Neutrophil (primary cell): ENCODE results near the gene GPR52.

Experiments used
- H3K27ac ChIP-seq: fragments of 200-600 bp; sonication (generic); 2 replicates; pipeline ENCODE4 v1.5.1; 2016; ENCODE audit warnings: mild to moderate bottlenecking, moderate library complexity
- H3K27me3 ChIP-seq: fragments of 200-600 bp; sonication (generic); 2 replicates; pipeline ENCODE4 v1.6.0; 2016; ENCODE audit warnings: mild to moderate bottlenecking
- H3K36me3 ChIP-seq: fragments of 200-600 bp; sonication (generic); 2 replicates; pipeline ENCODE4 v1.5.1; 2017
- H3K4me1 ChIP-seq, 2 experiments: fragments of 200-600 bp in 1 of 2; sonication (generic) in 1 of 2; 1 replicate in 1 of 2; 2 replicates in 1 of 2; pipeline versions ENCODE4 v1.5.1 to v1.6.1; 2013 to 2016; ENCODE audit warnings: low read depth in 1 of 2, low read length in 1 of 2, mild to moderate bottlenecking in 1 of 2, moderate library complexity in 1 of 2; ENCODE audit not compliant: control insufficient read depth in 1 of 2, insufficient read depth in 1 of 2
- H3K4me3 ChIP-seq, 2 experiments: fragments of 200-600 bp in 1 of 2; sonication (generic) in 1 of 2; 1 replicate in 1 of 2; 2 replicates in 1 of 2; pipeline ENCODE4 v1.5.1; 2013 to 2016; ENCODE audit warnings: low read depth in 1 of 2, low read length in 1 of 2, mild to moderate bottlenecking in 1 of 2, moderate library complexity in 1 of 2
- H3K9me3 ChIP-seq: fragments of 200-600 bp; sonication (generic); 2 replicates; pipeline ENCODE4 v1.5.1; 2016
- TF ChIP-seq, protein P1 (sequence below): fragments of 200-600 bp; sonication (generic); IDR thresholded peaks from 2 replicates; pipeline ENCODE4 v1.5.1; 2016; ENCODE audit warnings: antibody characterized with exemption

The GPR52 gene

DNA sequence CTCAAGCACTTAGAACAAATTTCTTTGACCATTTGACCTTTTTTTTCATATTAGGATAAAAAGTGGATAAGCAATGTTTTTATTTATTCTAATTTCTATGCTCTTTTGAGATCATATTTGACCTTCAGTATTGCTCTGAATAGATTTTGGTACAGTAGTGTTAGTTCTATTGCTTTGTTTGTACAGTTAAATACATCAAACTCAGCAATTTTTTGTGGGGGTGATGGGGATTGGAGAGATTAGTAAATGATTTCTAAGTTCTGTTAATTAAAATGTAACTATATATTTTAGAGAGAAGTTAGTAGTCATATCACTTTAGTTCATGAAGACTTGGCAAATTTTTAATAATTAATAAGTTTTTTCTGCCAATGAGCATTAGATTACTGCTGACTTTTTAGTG, 2.4 kb upstream of the GPR52 start:
- H3K9me3 ChIP-seq = no peaks in the 10 kb centered on the region
- TF ChIP-seq, protein P1, sequence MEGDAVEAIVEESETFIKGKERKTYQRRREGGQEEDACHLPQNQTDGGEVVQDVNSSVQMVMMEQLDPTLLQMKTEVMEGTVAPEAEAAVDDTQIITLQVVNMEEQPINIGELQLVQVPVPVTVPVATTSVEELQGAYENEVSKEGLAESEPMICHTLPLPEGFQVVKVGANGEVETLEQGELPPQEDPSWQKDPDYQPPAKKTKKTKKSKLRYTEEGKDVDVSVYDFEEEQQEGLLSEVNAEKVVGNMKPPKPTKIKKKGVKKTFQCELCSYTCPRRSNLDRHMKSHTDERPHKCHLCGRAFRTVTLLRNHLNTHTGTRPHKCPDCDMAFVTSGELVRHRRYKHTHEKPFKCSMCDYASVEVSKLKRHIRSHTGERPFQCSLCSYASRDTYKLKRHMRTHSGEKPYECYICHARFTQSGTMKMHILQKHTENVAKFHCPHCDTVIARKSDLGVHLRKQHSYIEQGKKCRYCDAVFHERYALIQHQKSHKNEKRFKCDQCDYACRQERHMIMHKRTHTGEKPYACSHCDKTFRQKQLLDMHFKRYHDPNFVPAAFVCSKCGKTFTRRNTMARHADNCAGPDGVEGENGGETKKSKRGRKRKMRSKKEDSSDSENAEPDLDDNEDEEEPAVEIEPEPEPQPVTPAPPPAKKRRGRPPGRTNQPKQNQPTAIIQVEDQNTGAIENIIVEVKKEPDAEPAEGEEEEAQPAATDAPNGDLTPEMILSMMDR = no peak

DNA sequence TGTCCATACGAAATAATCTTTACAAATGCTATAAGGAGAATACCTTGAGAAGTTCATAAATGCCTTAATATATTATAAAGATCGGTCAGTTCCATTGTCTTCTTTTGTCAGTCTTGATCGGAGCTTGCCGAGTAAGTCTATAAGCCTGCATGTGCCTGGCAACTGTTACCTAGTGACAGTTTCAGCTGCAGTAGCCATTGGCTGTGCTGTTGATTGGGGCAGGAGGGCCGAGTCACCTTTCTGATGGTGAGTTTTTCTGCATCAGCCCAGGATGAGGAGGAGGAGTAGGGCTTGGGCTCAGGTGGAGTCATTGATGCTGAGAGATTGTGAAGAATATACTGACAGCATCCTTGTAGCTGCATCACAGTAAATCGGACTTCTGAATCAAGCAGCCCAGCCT, 1.9 kb upstream of the GPR52 start:
- Histone ChIP-seq H3K4me1 (no peaks in the 10 kb centered on the region), H3K27ac (no peak overlapping the region), H3K9me3 (no peaks in the 10 kb centered on the region), H3K36me3 (no peaks in the 10 kb centered on the region), H3K4me3 (no peak overlapping the region), H3K27me3 (no peaks in the 10 kb centered on the region)
- TF ChIP-seq, protein P1 = no peak

More for the DNA sequence above, 2.4 kb upstream of the GPR52 start:
- no peaks in the 10 kb centered on the region for H3K4me1 ChIP-seq
- H3K4me3 ChIP-seq = no peak overlapping the region
- no peaks in the 10 kb centered on the region for H3K27me3 ChIP-seq
- H3K36me3 ChIP-seq = no peaks in the 10 kb centered on the region
- H3K27ac ChIP-seq = no peak overlapping the region

DNA sequence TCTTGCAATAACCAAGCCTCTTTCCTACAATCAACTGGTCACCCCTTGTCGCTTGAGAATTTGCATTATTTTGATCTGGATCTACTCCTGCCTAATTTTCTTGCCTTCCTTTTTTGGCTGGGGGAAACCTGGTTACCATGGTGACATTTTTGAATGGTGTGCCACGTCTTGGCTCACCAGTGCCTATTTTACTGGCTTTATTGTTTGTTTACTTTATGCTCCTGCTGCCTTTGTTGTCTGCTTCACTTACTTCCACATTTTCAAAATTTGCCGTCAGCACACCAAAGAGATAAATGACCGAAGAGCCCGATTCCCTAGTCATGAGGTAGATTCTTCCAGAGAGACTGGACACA, 743 bp downstream of the GPR52 start:
- no peaks in the 10 kb centered on the region for H3K4me1 ChIP-seq
- no peaks in the 10 kb centered on the region for H3K36me3 ChIP-seq
- H3K4me3 ChIP-seq = no peak overlapping the region
- TF ChIP-seq, protein P1 = no peak
- H3K9me3 ChIP-seq = no peaks in the 10 kb centered on the region
- H3K27ac ChIP-seq = no peak overlapping the region
- H3K27me3 ChIP-seq = no peaks in the 10 kb centered on the region

DNA sequence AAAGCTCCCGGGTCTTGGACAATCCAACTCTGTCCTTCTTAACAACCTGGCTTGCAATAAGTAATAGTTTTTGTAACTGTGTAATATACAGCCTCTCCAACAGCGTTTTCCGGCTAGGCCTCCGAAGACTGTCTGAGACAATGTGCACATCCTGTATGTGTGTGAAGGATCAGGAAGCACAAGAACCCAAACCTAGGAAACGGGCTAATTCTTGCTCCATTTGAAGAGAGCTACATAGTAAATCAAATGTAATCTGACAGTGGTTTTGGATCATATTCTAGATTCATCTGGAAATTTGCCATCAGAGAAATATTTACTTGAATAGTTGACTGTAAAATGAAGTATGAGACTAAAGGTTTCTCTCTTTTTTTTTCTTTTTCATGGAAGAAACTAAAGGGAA, 1.2 kb downstream of the GPR52 start:
- no peaks in the 10 kb centered on the region for H3K9me3 ChIP-seq
- no peak overlapping the region for H3K27ac ChIP-seq
- H3K36me3 ChIP-seq = no peaks in the 10 kb centered on the region
- TF ChIP-seq, protein P1 = no peak
- H3K4me3 ChIP-seq = no peak overlapping the region
- H3K4me1 ChIP-seq = no peaks in the 10 kb centered on the region
- no peaks in the 10 kb centered on the region for H3K27me3 ChIP-seq

DNA sequence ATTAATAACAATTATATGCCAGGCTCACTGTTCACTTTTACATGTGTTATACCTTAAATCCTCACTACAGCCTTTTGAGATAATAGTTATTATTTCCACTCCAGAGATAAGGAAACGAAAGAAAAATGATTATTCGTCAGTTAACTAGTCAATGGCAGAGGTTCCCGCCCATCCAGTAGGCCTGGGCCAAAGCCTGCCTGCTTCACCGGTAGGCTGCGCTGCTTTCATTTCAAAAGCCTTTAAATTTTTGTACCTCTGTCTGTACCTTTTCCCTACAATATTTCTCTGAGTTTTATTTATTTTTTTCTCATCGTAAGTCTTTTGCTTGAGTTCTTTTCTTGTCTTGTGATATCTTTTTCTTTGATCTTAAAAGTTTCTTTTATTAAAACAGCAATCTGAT, 3.6 kb downstream of the GPR52 start:
- no peaks in the 10 kb centered on the region for H3K9me3 ChIP-seq
- TF ChIP-seq, protein P1 = no peak
- H3K27me3 ChIP-seq = no peaks in the 10 kb centered on the region

DNA sequence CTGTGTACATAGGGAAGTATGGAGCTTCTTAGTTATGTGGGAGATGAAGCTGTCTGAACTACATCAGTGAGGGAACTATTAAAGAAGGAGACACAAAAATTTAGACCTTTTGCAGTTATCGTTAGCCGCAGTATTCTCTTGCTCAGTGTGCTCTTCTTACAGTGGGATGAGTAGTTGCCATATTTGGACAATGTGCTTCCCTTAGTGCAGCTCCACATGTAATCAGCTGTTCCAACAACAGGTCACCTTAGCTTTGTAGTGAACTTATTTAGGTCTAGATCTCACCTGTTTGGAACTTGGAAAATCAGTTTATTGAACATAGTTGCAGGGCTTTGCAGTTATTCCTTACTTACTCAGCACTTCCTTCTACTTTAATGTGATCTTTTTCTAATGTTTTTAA, 18.1 kb downstream of the GPR52 start:
- Histone ChIP-seq H3K27ac (no peak overlapping the region), H3K4me1 (no peaks in the 10 kb centered on the region), H3K4me3 (no peak overlapping the region), H3K9me3 (no peaks in the 10 kb centered on the region), H3K36me3 (no peaks in the 10 kb centered on the region), H3K27me3 (no peaks in the 10 kb centered on the region)
- TF ChIP-seq, protein P1 = no peak

More for the DNA sequence above, 3.6 kb downstream of the GPR52 start:
- Histone ChIP-seq H3K36me3 (no peaks in the 10 kb centered on the region), H3K27ac (no peak overlapping the region), H3K4me3 (no peak overlapping the region), H3K4me1 (no peaks in the 10 kb centered on the region)
